ENCODE data around the gene SHISA6. TPM values are rescaled to one million over a fixed set of nuclear protein-coding genes. Genes with fewer than 3 reads are reported as not detected.

Gene SHISA6
- total RNA-seq, 2 donors from 2014 or later, result under 0.01 to 0.52 TPM

GRCh38 chr17:11279776-11280344 is 38.8 kb downstream of the SHISA6 start:
- 37 to 39% methylated on average over 6 of the region's 6 CpGs for WGBS, 2 donors
- Histone ChIP-seq H3K9me3 (no peaks in the 10 kb centered on the region), H3K27me3 (no peaks in the 10 kb centered on the region), H3K4me3 (no peak overlapping the region), H3K36me3 (replicated peaks in 1 of 2; ENCODE audit: insufficient read depth in 1 of 2, low read depth in 2 of 2) (no peaks in the 10 kb centered on the region), H3K4me1 (no peaks in the 10 kb centered on the region), H3K27ac (no peak overlapping the region)
- TF ChIP-seq CTCF (IDR thresholded peaks at IDR 0.05) (no peak), POLR2A (IDR thresholded peaks at IDR 0.05) (no peak)
- DNase-seq (no peak), ATAC-seq (no peak)
- intact Hi-C loops (cut with DNase I), result no loop called here

GRCh38 chr17:11282586-11282985 is 41.6 kb downstream of the SHISA6 start:
- H3K27ac ChIP-seq, result no peak overlapping the region
- intact Hi-C loops (cut with DNase I), result no loop called here
- H3K4me1 ChIP-seq, result no peaks in the 10 kb centered on the region
- no peaks in the 10 kb centered on the region for H3K27me3 ChIP-seq
- H3K4me3 ChIP-seq, result no peak overlapping the region
- H3K36me3 ChIP-seq (replicated peaks in 1 of 2; ENCODE audit: insufficient read depth in 1 of 2, low read depth in 2 of 2), result no peaks in the 10 kb centered on the region
- no peak for DNase-seq
- no peak for ATAC-seq
- no peaks in the 10 kb centered on the region for H3K9me3 ChIP-seq
- 81 to 84% methylated on average over 2 of the region's 2 CpGs for WGBS, 2 donors
- no peak for TF ChIP-seq CTCF (IDR thresholded peaks at IDR 0.05)
- no peak for TF ChIP-seq POLR2A (IDR thresholded peaks at IDR 0.05)

- 30 to 31% methylated on average over 1 of the region's 1 CpG for whole genome bisulfite sequencing, 2 donors
These were observed 43.8 kb downstream of the SHISA6 start for GRCh38 chr17:11284811-11285210.

GRCh38 chr17:11285946-11286345 is 44.9 kb downstream of the SHISA6 start:
- Histone ChIP-seq H3K27me3 (no peaks in the 10 kb centered on the region), H3K4me3 (no peak overlapping the region), H3K9me3 (no peaks in the 10 kb centered on the region), H3K36me3 (replicated peaks in 1 of 2; ENCODE audit: insufficient read depth in 1 of 2, low read depth in 2 of 2) (no peaks in the 10 kb centered on the region), H3K4me1 (no peaks in the 10 kb centered on the region), H3K27ac (no peak overlapping the region)
- no peak for TF ChIP-seq CTCF (IDR thresholded peaks at IDR 0.05)
- TF ChIP-seq POLR2A (IDR thresholded peaks at IDR 0.05), result no peak
- DNase-seq (no peak), ATAC-seq (no peak)
- intact Hi-C loops (cut with DNase I), result no loop called here
- WGBS, 2 donors, result 62 to 76% methylated on average over 5 of the region's 5 CpGs

More at GRCh38 chr17:11284811-11285210, 43.8 kb downstream of the SHISA6 start:
- no peaks in the 10 kb centered on the region for H3K27me3 ChIP-seq
- H3K36me3 ChIP-seq (replicated peaks in 1 of 2; ENCODE audit: insufficient read depth in 1 of 2, low read depth in 2 of 2), result no peaks in the 10 kb centered on the region
- ATAC-seq, result no peak
- no peak overlapping the region for H3K4me3 ChIP-seq
- intact Hi-C loops (cut with DNase I), result no loop called here
- no peak for DNase-seq
- H3K27ac ChIP-seq, result no peak overlapping the region
- no peak for TF ChIP-seq POLR2A (IDR thresholded peaks at IDR 0.05)
- no peaks in the 10 kb centered on the region for H3K9me3 ChIP-seq
- no peaks in the 10 kb centered on the region for H3K4me1 ChIP-seq

GRCh38 chr17:11287791-11288190 is 46.8 kb downstream of the SHISA6 start:
- intact Hi-C loops (cut with DNase I), result no loop called here
- Histone ChIP-seq H3K9me3 (no peaks in the 10 kb centered on the region), H3K4me1 (no peaks in the 10 kb centered on the region), H3K27me3 (no peaks in the 10 kb centered on the region), H3K36me3 (replicated peaks in 1 of 2; ENCODE audit: insufficient read depth in 1 of 2, low read depth in 2 of 2) (no peaks in the 10 kb centered on the region), H3K27ac (no peak overlapping the region), H3K4me3 (no peak overlapping the region)
- TF ChIP-seq POLR2A (IDR thresholded peaks at IDR 0.05) (no peak), CTCF (IDR thresholded peaks at IDR 0.05) (no peak)
- ATAC-seq (no peak), DNase-seq (no peak)
